Panc1 (cell line): ENCODE results near the gene HAGH. TPM values are rescaled to one million over a fixed set of nuclear protein-coding genes. Genes with fewer than 3 reads are reported as not detected.

ENCODE experiments used
- ATAC-seq: fragments of 200-7000 bp; cut with Tn5 transposase; 2 replicates; pipeline ENCODE4 v1.9.1; 2020; ENCODE audit warnings: mild to moderate bottlenecking, moderate library complexity
- BruUV-seq: library from RNA; stranded (reverse); fragments of 400-500 nt; replicated peaks from 2 replicates; lab custom pipeline; 2021; lab: Mats Ljungman, UMichigan
- CTCF ChIA-PET: fragments of 300-600 bp; sonication (Branson Sonifier 250); formaldehyde crosslinking; loops from one replicate; lab custom pipeline; 2022; ENCODE audit warnings: antibody characterized with exemption; lab: Charles Lee
- POLR2A ChIA-PET: fragments of 300-600 bp; sonication (Branson Sonifier 250); formaldehyde crosslinking; loops from one replicate; lab custom pipeline; 2022; ENCODE audit warnings: antibody characterized with exemption; lab: Charles Lee
- DNase-seq: peaks from one replicate; pipeline ENCODE4 v3.0.0-alpha.2; 2010; ENCODE audit warnings: low read depth, low spot score
- H3K27ac ChIP-seq: 2 replicates; pipeline ENCODE4 v1.5.1; 2011; ENCODE audit warnings: mild to moderate bottlenecking, low read length, inconsistent platforms
- H3K27me3 ChIP-seq: fragments of 200-500 bp; sonication (Bioruptor generic); 2 replicates; pipeline ENCODE4 v1.6.0; 2014; ENCODE audit warnings: low read length, inconsistent platforms; ENCODE audit not compliant: control insufficient read depth, insufficient read depth
- H3K36me3 ChIP-seq: fragments of 200-500 bp; sonication (Bioruptor generic); 2 replicates; pipeline ENCODE4 v1.5.1; 2014; ENCODE audit warnings: inconsistent platforms, mild to moderate bottlenecking, low read length, moderate library complexity; ENCODE audit not compliant: control insufficient read depth, insufficient read depth
- H3K4me1 ChIP-seq: 2 replicates; pipeline ENCODE4 v1.5.1; 2011; ENCODE audit warnings: inconsistent platforms, mild to moderate bottlenecking, low read length, moderate library complexity; ENCODE audit not compliant: control insufficient read depth, insufficient read depth
- H3K4me3 ChIP-seq, 2 experiments: 2 replicates each; pipeline ENCODE4 v1.5.1; 2011 to 2012; ENCODE audit warnings: low read depth in 2 of 2, low read length in 2 of 2, mild to moderate bottlenecking in 2 of 2, inconsistent platforms in 1 of 2, moderate library complexity in 1 of 2
- H3K9me3 ChIP-seq: fragments of 200-500 bp; sonication (Bioruptor generic); 2 replicates; pipeline ENCODE4 v1.5.1; 2014; ENCODE audit warnings: low read depth, mild to moderate bottlenecking, inconsistent platforms, low read length, moderate library complexity; ENCODE audit not compliant: control insufficient read depth, insufficient read depth
- CTCF ChIP-seq: fragments of 450-650 bp; IDR thresholded peaks from 2 replicates; pipeline ENCODE4 v1.5.1; 2017; ENCODE audit warnings: mild to moderate bottlenecking
- POLR2AphosphoS5 ChIP-seq: IDR thresholded peaks from 2 replicates; pipeline ENCODE4 v1.6.1; 2012; ENCODE audit warnings: mild to moderate bottlenecking, low read depth, low read length, moderate library complexity
- REST ChIP-seq, 2 experiments: IDR thresholded peaks; 2 replicates each; pipeline ENCODE4 v1.6.1; 2011 to 2012; ENCODE audit warnings: low read depth in 2 of 2, control low read depth in 1 of 2, low read length in 1 of 2, mild to moderate bottlenecking in 1 of 2, moderate library complexity in 1 of 2; ENCODE audit not compliant: insufficient read depth in 1 of 2
- SIN3A ChIP-seq: IDR thresholded peaks from 2 replicates; pipeline ENCODE4 v1.6.1; 2012; ENCODE audit warnings: low read depth, mild to moderate bottlenecking, low read length, moderate library complexity, borderline replicate concordance; ENCODE audit not compliant: insufficient read depth
- TCF7L2 ChIP-seq: IDR thresholded peaks from 2 replicates; pipeline ENCODE4 v1.6.1; 2011; ENCODE audit warnings: mild to moderate bottlenecking, low read depth, low read length, inconsistent platforms
- in situ Hi-C: cut with HindIII; loops from 2 replicates; pipeline ENCODE4 v1.10.0; 2016; ENCODE audit warnings: low sequenced_read_pairs, low pct_unique_long_range_greater_than_20kb
- intact Hi-C: fragments of 100-400 bp; cut with micrococcal nuclease; formaldehyde crosslinking; loops from one replicate; pipeline ENCODE4 v1.10.0; 2022; ENCODE audit not compliant: unreplicated experiment
- total RNA-seq: library from RNA; stranded (reverse); gene quantifications from one replicate; pipeline ENCODE4 v1.2.1, GENCODE V29; 2021; ENCODE audit not compliant: unreplicated experiment

Gene HAGH
- total RNA-seq, 1 experiment from 2014 or later, result 58.9 TPM

GRCh38 chr16:1790261-1790610 lies 36.4 kb downstream of the HAGH start:
- TF ChIP-seq CTCF (no peak), POLR2AphosphoS5 (no peak), TCF7L2 (no peak), REST (IDR thresholded peaks at IDR 0.05; ENCODE audit: insufficient read depth in 1 of 2, low read depth in 2 of 2, low read length in 1 of 2) (no peak), SIN3A (no peak)
- no TSS peak for BruUV-seq
- ChIA-PET POLR2A (no interaction called here), CTCF (no interaction called here)
- no peaks in the 10 kb centered on the region for H3K27me3 ChIP-seq
- H3K27ac ChIP-seq, result no peak overlapping the region
- ATAC-seq (no peak), DNase-seq (no peak)
- no peaks in the 10 kb centered on the region for H3K9me3 ChIP-seq
- intact Hi-C loops, result no loop called here
- H3K4me3 ChIP-seq, result no peak overlapping the region
- no peaks in the 10 kb centered on the region for H3K36me3 ChIP-seq
- peaks cover 3% of the 10 kb centered on the region; the same call in 1 of the 2 replicates for H3K4me1 ChIP-seq
- in situ Hi-C loops, result no loop called here

GRCh38 chr16:1789643-1790045 lies 37.0 kb downstream of the HAGH start:
- in situ Hi-C loops, result no loop called here
- BruUV-seq, result no TSS peak
- no peaks in the 10 kb centered on the region for H3K36me3 ChIP-seq

More at GRCh38 chr16:1789643-1790045, 37.0 kb downstream of the HAGH start:
- H3K27me3 ChIP-seq, result no peaks in the 10 kb centered on the region
- TF ChIP-seq POLR2AphosphoS5 (no peak), TCF7L2 (no peak), CTCF (no peak), REST (IDR thresholded peaks at IDR 0.05; ENCODE audit: insufficient read depth in 1 of 2, low read depth in 2 of 2, low read length in 1 of 2) (no peak), SIN3A (no peak)
- H3K4me1 ChIP-seq, result peaks cover 3% of the 10 kb centered on the region; the same call in 1 of the 2 replicates
- DNase-seq (no peak), ATAC-seq (no peak)
- ChIA-PET POLR2A (no interaction called here), CTCF (no interaction called here)
- intact Hi-C loops, result no loop called here
- no peak overlapping the region for H3K27ac ChIP-seq
- H3K4me3 ChIP-seq, result no peak overlapping the region
- no peaks in the 10 kb centered on the region for H3K9me3 ChIP-seq
